ENCODE measurements around the gene STX16. TPM values are rescaled to one million over a fixed set of nuclear protein-coding genes. Genes with fewer than 3 reads are reported as not detected.

STX16 gene
- total RNA-seq, 1 experiment from 2014 or later = 58.3 TPM

DNA sequence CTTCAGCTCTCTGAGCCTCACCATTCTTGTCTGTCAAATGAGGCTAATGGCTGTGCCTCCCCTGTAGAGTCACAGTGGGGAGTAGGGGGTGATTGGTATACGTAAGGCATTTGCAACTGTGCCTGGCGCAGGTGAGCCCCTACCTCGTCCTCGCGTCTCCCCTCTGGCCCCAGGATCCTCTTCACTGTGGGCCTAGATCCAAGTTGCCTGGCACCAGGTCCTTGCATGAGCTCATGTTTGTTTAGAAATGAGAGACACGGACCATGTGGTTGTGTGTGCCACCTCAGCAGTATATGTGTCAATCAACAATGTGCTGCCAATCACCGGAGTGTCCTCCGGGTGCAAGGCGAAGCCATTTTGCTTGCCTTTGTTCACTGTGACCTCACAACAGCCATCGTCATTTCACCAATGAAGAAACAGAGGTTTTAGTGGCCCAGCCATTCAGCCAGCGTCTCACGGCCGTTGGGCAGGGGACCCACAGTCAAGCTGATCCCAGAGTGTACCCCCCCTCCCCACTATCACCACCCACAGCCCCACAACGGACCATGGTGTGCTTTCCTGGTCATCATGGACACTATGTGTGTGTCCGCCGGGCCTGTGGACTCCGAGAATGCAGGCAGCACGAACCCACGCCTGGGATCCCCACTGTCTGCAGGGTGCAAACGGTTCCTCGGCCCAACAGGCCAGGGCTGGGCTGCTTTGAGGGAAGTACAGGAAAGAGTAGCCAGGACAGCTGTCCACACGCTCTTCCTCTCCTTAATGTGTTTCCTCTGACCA lies 35.9 kb upstream of the STX16 start:
- Histone ChIP-seq H3K9me3 (ENCODE audit: low read length) (no peaks in the 10 kb centered on the region), H3K4me3 (ENCODE audit: low read length) (no peak overlapping the region), H3K79me2 (ENCODE audit: low read length) (no peaks in the 10 kb centered on the region), H3K9me2 (replicated peaks; ENCODE audit: insufficient read depth, low read length) (no peaks in the 10 kb centered on the region), H3K27ac (ENCODE audit: low read length) (no peak overlapping the region), H4K20me1 (ENCODE audit: insufficient read depth, low read depth, low read length) (no peaks in the 10 kb centered on the region; the same call in 1 of the 2 replicates), H3K9ac (ENCODE audit: low read length) (no peak overlapping the region), H3K4me2 (ENCODE audit: low read depth, low read length, poor library complexity, severe bottlenecking) (no peak overlapping the region), H3K27me3 (ENCODE audit: low read length) (no peaks in the 10 kb centered on the region), H3K4me1 (ENCODE audit: low read length) (no peaks in the 10 kb centered on the region), H3K36me3 (ENCODE audit: insufficient read depth, low read length) (no peaks in the 10 kb centered on the region), H2AFZ (ENCODE audit: low read length) (no peak overlapping the region)
- DNase-seq = no peak

DNA sequence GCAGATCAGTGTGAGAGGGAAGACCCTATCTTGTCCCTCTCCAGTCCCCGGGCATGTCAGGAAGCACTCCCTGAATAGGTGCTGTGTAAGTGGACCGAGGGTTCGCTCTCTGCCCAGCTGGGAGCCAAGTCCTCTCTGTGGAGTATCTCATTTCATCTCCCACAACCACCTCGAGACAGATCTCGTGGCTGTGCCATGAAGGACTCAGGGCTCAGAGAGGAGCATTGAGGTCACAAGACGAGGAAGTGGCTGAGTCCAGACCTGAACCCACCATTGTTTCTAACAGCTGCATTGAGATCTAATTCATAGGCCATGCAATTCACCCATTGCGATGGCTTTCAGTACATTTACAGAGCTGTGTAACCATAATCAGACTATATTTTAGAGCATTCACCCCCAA lies 34.7 kb upstream of the STX16 start:
- Histone ChIP-seq H3K36me3 (ENCODE audit: insufficient read depth, low read length) (no peaks in the 10 kb centered on the region), H3K4me2 (ENCODE audit: low read depth, low read length, poor library complexity, severe bottlenecking) (no peak overlapping the region), H3K27ac (ENCODE audit: low read length) (no peak overlapping the region), H3K4me3 (ENCODE audit: low read length) (no peak overlapping the region), H3K9me3 (ENCODE audit: low read length) (no peaks in the 10 kb centered on the region), H2AFZ (ENCODE audit: low read length) (no peak overlapping the region), H4K20me1 (ENCODE audit: insufficient read depth, low read depth, low read length) (no peaks in the 10 kb centered on the region; the same call in 1 of the 2 replicates), H3K4me1 (ENCODE audit: low read length) (no peaks in the 10 kb centered on the region), H3K9ac (ENCODE audit: low read length) (no peak overlapping the region), H3K27me3 (ENCODE audit: low read length) (no peaks in the 10 kb centered on the region), H3K79me2 (ENCODE audit: low read length) (no peaks in the 10 kb centered on the region), H3K9me2 (replicated peaks; ENCODE audit: insufficient read depth, low read length) (no peaks in the 10 kb centered on the region)
- DNase-seq = no peak

DNA sequence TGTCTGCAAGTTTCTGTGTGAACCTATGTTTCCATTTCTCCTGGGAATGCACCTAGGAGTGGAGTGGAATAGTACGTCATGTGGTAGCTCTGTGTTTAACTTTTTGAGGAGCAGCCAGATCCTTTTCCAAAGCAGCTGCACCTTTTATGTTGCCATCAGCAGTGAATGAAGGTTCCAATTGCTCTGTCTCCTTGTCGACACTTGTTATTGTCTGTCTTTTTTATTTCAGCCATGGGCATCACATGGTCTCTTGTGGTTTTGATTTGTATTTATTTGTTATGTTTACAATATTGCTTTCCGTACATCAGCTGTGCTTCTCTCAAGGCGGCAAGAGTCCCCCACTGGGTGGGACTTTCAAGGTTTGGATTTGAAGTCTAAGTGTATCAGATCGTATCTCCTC lies 33.9 kb upstream of the STX16 start:
- Histone ChIP-seq H3K36me3 (ENCODE audit: insufficient read depth, low read length) (no peaks in the 10 kb centered on the region), H3K9me2 (replicated peaks; ENCODE audit: insufficient read depth, low read length) (no peaks in the 10 kb centered on the region), H3K4me1 (ENCODE audit: low read length) (no peaks in the 10 kb centered on the region), H4K20me1 (ENCODE audit: insufficient read depth, low read depth, low read length) (peaks cover under 1% of the 10 kb centered on the region; the same call in 1 of the 2 replicates), H3K9ac (ENCODE audit: low read length) (no peak overlapping the region), H3K27me3 (ENCODE audit: low read length) (no peaks in the 10 kb centered on the region), H3K27ac (ENCODE audit: low read length) (no peak overlapping the region), H3K4me2 (ENCODE audit: low read depth, low read length, poor library complexity, severe bottlenecking) (no peak overlapping the region), H3K4me3 (ENCODE audit: low read length) (no peak overlapping the region), H3K9me3 (ENCODE audit: low read length) (no peaks in the 10 kb centered on the region), H3K79me2 (ENCODE audit: low read length) (no peaks in the 10 kb centered on the region), H2AFZ (ENCODE audit: low read length) (no peak overlapping the region)
- DNase-seq = no peak

DNA sequence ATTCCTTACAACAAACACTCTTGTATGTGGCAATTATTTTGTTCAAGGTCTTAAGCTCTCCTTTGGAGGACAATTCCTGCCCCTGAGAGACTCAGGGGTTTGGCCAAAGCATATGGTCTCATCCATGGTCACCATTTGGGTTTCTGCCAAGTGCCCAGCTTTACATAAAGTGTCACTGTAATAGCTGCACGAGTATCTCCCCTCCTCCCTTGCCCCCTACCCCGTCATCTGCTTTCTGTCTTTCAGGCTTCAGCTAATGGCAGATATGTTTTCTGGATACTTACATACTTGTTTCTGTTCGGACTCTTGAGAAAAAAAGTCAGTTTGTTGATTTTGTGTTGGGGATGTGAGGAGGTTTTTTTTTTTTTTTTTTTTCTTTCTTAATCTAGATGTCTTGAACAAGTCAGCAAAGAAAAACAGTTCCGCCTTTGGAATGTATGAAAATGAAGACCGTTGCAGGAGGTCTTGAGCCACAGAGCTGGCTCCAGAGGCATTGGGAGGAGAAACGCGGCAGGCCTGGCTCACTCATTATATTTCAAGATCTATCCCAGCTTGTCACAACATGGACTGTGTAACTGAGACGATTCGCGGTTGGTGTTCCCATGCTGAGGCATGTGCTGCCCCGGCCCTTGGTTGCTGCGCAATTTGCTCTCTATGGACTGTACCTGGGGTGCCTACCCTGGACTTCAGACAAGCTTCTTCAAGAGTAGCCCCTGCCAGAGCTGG lies 32.6 kb upstream of the STX16 start:
- H3K27me3 ChIP-seq (ENCODE audit: low read length) = no peaks in the 10 kb centered on the region
- H3K9me2 ChIP-seq (replicated peaks; ENCODE audit: insufficient read depth, low read length) = no peaks in the 10 kb centered on the region
- H3K9ac ChIP-seq (ENCODE audit: low read length) = no peak overlapping the region
- DNase-seq = no peak
- H3K9me3 ChIP-seq (ENCODE audit: low read length) = no peaks in the 10 kb centered on the region
- no peaks in the 10 kb centered on the region for H3K79me2 ChIP-seq (ENCODE audit: low read length)
- no peaks in the 10 kb centered on the region for H3K4me1 ChIP-seq (ENCODE audit: low read length)
- no peak overlapping the region for H2AFZ ChIP-seq (ENCODE audit: low read length)
- H3K4me3 ChIP-seq (ENCODE audit: low read length) = no peak overlapping the region
- H4K20me1 ChIP-seq (ENCODE audit: insufficient read depth, low read depth, low read length) = peaks cover 3% of the 10 kb centered on the region; the same call in 1 of the 2 replicates
- no peaks in the 10 kb centered on the region for H3K36me3 ChIP-seq (ENCODE audit: insufficient read depth, low read length)
- H3K27ac ChIP-seq (ENCODE audit: low read length) = no peak overlapping the region
- H3K4me2 ChIP-seq (ENCODE audit: low read depth, low read length, poor library complexity, severe bottlenecking) = no peak overlapping the region

DNA sequence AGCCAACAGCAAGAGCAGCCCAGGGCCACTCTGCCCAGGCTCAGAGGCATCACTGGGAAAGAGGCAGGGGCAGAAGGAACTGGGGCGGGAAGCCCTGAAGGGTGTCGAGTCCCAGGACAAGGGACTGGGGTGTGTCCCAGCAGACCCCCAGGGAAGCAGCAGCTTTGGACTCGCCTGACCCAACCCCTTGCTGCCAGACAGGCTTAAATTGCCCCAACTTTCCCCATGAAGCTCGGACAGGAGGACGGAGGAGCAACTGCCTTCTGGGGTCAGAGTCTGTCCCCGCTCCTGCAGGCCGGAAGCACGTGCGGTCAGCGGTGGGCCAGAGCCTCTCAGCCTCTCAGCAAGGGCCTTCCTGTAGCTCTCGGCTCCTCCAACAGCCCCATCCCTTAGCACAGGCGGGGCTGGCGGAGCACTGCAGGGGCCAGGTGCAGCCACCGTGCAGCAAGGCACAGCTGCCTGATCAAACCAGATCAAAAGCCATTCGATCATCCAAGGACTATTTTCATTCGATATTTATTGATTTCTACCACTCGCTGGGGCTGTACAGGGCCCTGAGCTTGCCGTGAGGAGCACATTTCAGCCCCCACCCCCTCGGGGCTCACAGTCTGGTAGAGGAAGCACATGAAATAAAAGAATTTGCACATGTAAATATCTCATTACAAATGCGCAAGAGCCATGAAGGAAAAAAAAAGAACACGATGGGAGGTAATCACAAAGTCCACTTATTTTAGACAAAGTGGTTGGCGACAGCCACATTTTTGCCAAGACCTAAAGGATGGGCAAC lies 31.8 kb upstream of the STX16 start:
- no peaks in the 10 kb centered on the region for H3K4me1 ChIP-seq (ENCODE audit: low read length)
- no peaks in the 10 kb centered on the region for H3K9me2 ChIP-seq (replicated peaks; ENCODE audit: insufficient read depth, low read length)
- H3K4me3 ChIP-seq (ENCODE audit: low read length) = no peak overlapping the region
- peaks cover 3% of the 10 kb centered on the region; the same call in 1 of the 2 replicates for H4K20me1 ChIP-seq (ENCODE audit: insufficient read depth, low read depth, low read length)
- H3K9me3 ChIP-seq (ENCODE audit: low read length) = no peaks in the 10 kb centered on the region
- no peak for DNase-seq
- H3K9ac ChIP-seq (ENCODE audit: low read length) = no peak overlapping the region
- H2AFZ ChIP-seq (ENCODE audit: low read length) = no peak overlapping the region
- H3K4me2 ChIP-seq (ENCODE audit: low read depth, low read length, poor library complexity, severe bottlenecking) = no peak overlapping the region
- no peak overlapping the region for H3K27ac ChIP-seq (ENCODE audit: low read length)
- no peaks in the 10 kb centered on the region for H3K79me2 ChIP-seq (ENCODE audit: low read length)
- H3K27me3 ChIP-seq (ENCODE audit: low read length) = no peaks in the 10 kb centered on the region
- H3K36me3 ChIP-seq (ENCODE audit: insufficient read depth, low read length) = no peaks in the 10 kb centered on the region

DNA sequence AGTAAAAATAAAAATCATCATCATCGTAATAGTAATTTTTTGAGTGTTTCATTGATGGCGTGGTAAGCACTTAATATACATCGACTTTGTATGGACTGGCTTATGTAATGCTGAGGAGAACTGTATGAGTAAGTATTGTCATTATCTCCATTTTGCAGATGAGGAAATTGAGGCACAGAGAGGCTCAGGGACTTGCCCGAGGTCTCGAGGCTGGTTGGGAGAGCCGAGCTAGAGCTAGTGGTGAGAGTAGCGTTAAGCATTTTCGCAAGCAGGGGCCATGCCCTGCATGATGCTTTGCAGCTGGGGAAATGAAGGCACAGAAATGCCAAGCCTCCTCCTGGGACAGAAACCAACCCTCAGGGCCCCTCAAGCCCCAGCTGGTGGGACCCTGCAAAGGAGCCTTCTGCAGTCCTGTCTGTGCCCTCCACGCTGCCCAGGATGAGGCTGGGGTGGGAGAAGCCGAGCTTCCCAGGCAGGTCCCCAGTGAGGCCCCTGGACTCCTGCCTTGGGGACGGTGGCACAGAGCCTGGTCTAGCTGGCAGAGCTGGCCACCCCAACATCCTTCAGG lies 31.1 kb upstream of the STX16 start:
- H3K9ac ChIP-seq (ENCODE audit: low read length) = no peak overlapping the region
- H3K4me3 ChIP-seq (ENCODE audit: low read length) = no peak overlapping the region
- no peaks in the 10 kb centered on the region for H3K9me3 ChIP-seq (ENCODE audit: low read length)
- H3K9me2 ChIP-seq (replicated peaks; ENCODE audit: insufficient read depth, low read length) = no peaks in the 10 kb centered on the region
- H4K20me1 ChIP-seq (ENCODE audit: insufficient read depth, low read depth, low read length) = peaks cover 3% of the 10 kb centered on the region; the same call in 1 of the 2 replicates
- no peak for DNase-seq
- no peaks in the 10 kb centered on the region for H3K36me3 ChIP-seq (ENCODE audit: insufficient read depth, low read length)
- H3K27me3 ChIP-seq (ENCODE audit: low read length) = no peaks in the 10 kb centered on the region
- no peak overlapping the region for H3K4me2 ChIP-seq (ENCODE audit: low read depth, low read length, poor library complexity, severe bottlenecking)
- no peak overlapping the region for H3K27ac ChIP-seq (ENCODE audit: low read length)
- H3K4me1 ChIP-seq (ENCODE audit: low read length) = no peaks in the 10 kb centered on the region
- no peak overlapping the region for H2AFZ ChIP-seq (ENCODE audit: low read length)
- no peaks in the 10 kb centered on the region for H3K79me2 ChIP-seq (ENCODE audit: low read length)

DNA sequence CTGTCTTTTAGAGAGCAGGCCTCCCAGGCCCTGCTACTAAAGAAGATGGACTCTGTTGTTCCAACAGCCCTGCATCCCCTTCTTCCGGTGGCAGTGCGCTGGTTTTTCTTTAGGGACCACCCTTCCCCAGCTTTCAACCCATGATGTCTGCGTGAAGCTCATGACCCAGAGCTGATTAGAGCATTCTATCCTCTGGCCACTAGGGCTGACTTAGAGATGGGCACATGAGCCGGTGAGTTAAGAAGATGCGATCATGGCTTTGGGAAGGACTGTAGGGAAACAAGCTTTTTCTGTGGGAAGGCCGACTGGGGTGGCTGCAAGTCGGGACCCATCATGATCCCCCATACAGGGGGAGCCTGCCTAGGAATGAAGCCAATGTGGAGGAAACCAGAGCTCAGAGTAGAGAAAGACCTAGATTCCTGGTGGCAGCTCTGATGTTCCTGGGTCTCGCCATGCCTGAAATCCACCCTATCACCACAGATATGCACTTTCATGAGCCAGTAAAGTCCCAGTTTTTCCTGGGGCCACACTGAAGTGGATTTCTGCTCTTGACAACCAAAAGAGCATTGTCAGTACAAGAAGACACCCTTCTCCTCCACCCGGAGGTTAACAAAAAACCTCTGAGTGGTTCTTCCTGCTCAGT lies 29.1 kb upstream of the STX16 start:
- Histone ChIP-seq H3K4me3 (ENCODE audit: low read length) (no peak overlapping the region), H3K36me3 (ENCODE audit: insufficient read depth, low read length) (no peaks in the 10 kb centered on the region), H3K4me2 (ENCODE audit: low read depth, low read length, poor library complexity, severe bottlenecking) (no peak overlapping the region), H3K27me3 (ENCODE audit: low read length) (no peaks in the 10 kb centered on the region), H3K27ac (ENCODE audit: low read length) (no peak overlapping the region), H4K20me1 (ENCODE audit: insufficient read depth, low read depth, low read length) (peaks cover 3% of the 10 kb centered on the region; the same call in 1 of the 2 replicates), H3K9me2 (replicated peaks; ENCODE audit: insufficient read depth, low read length) (no peaks in the 10 kb centered on the region), H3K4me1 (ENCODE audit: low read length) (no peaks in the 10 kb centered on the region), H3K9ac (ENCODE audit: low read length) (no peak overlapping the region), H3K9me3 (ENCODE audit: low read length) (no peaks in the 10 kb centered on the region), H2AFZ (ENCODE audit: low read length) (no peak overlapping the region), H3K79me2 (ENCODE audit: low read length) (no peaks in the 10 kb centered on the region)
- DNase-seq = peak; percentile 62

All from Karpas-422 (cell line).